Panc1 (cell line): Measurements from ENCODE around the gene CNBD2. TPM values are rescaled to one million over a fixed set of nuclear protein-coding genes. Genes with fewer than 3 reads are reported as not detected.

Experiments used
- ATAC-seq: fragments of 200-7000 bp; cut with Tn5 transposase; 2 replicates; pipeline ENCODE4 v1.9.1; 2020; ENCODE audit warnings: mild to moderate bottlenecking, moderate library complexity
- BruUV-seq: library from RNA; stranded (reverse); fragments of 400-500 nt; replicated peaks from 2 replicates; lab custom pipeline; 2021; lab: Mats Ljungman, UMichigan
- CTCF ChIA-PET: fragments of 300-600 bp; sonication (Branson Sonifier 250); formaldehyde crosslinking; loops from one replicate; lab custom pipeline; 2022; ENCODE audit warnings: antibody characterized with exemption; lab: Charles Lee
- POLR2A ChIA-PET: fragments of 300-600 bp; sonication (Branson Sonifier 250); formaldehyde crosslinking; loops from one replicate; lab custom pipeline; 2022; ENCODE audit warnings: antibody characterized with exemption; lab: Charles Lee
- DNase-seq: peaks from one replicate; pipeline ENCODE4 v3.0.0-alpha.2; 2010; ENCODE audit warnings: low read depth, low spot score
- H3K27ac ChIP-seq: 2 replicates; pipeline ENCODE4 v1.5.1; 2011; ENCODE audit warnings: mild to moderate bottlenecking, low read length, inconsistent platforms
- H3K27me3 ChIP-seq: fragments of 200-500 bp; sonication (Bioruptor generic); 2 replicates; pipeline ENCODE4 v1.6.0; 2014; ENCODE audit warnings: low read length, inconsistent platforms; ENCODE audit not compliant: control insufficient read depth, insufficient read depth
- H3K36me3 ChIP-seq: fragments of 200-500 bp; sonication (Bioruptor generic); 2 replicates; pipeline ENCODE4 v1.5.1; 2014; ENCODE audit warnings: inconsistent platforms, mild to moderate bottlenecking, low read length, moderate library complexity; ENCODE audit not compliant: control insufficient read depth, insufficient read depth
- H3K4me1 ChIP-seq: 2 replicates; pipeline ENCODE4 v1.5.1; 2011; ENCODE audit warnings: inconsistent platforms, mild to moderate bottlenecking, low read length, moderate library complexity; ENCODE audit not compliant: control insufficient read depth, insufficient read depth
- H3K4me3 ChIP-seq, 2 experiments: 2 replicates each; pipeline ENCODE4 v1.5.1; 2011 to 2012; ENCODE audit warnings: low read depth in 2 of 2, low read length in 2 of 2, mild to moderate bottlenecking in 2 of 2, inconsistent platforms in 1 of 2, moderate library complexity in 1 of 2
- H3K9me3 ChIP-seq: fragments of 200-500 bp; sonication (Bioruptor generic); 2 replicates; pipeline ENCODE4 v1.5.1; 2014; ENCODE audit warnings: low read depth, mild to moderate bottlenecking, inconsistent platforms, low read length, moderate library complexity; ENCODE audit not compliant: control insufficient read depth, insufficient read depth
- POLR2AphosphoS5 ChIP-seq: IDR thresholded peaks from 2 replicates; pipeline ENCODE4 v1.6.1; 2012; ENCODE audit warnings: mild to moderate bottlenecking, low read depth, low read length, moderate library complexity
- SIN3A ChIP-seq: IDR thresholded peaks from 2 replicates; pipeline ENCODE4 v1.6.1; 2012; ENCODE audit warnings: low read depth, mild to moderate bottlenecking, low read length, moderate library complexity, borderline replicate concordance; ENCODE audit not compliant: insufficient read depth
- TCF7L2 ChIP-seq: IDR thresholded peaks from 2 replicates; pipeline ENCODE4 v1.6.1; 2011; ENCODE audit warnings: mild to moderate bottlenecking, low read depth, low read length, inconsistent platforms
- in situ Hi-C: cut with HindIII; loops from 2 replicates; pipeline ENCODE4 v1.10.0; 2016; ENCODE audit warnings: low sequenced_read_pairs, low pct_unique_long_range_greater_than_20kb
- intact Hi-C: fragments of 100-400 bp; cut with micrococcal nuclease; formaldehyde crosslinking; loops from one replicate; pipeline ENCODE4 v1.10.0; 2022; ENCODE audit not compliant: unreplicated experiment
- total RNA-seq: library from RNA; stranded (reverse); gene quantifications from one replicate; pipeline ENCODE4 v1.2.1, GENCODE V29; 2021; ENCODE audit not compliant: unreplicated experiment
- TF ChIP-seq, protein P1 (sequence below): fragments of 450-650 bp; IDR thresholded peaks from 2 replicates; pipeline ENCODE4 v1.5.1; 2017; ENCODE audit warnings: mild to moderate bottlenecking
- TF ChIP-seq, protein P2 (sequence below), 2 experiments: IDR thresholded peaks; 2 replicates each; pipeline ENCODE4 v1.6.1; 2011 to 2012; ENCODE audit warnings: low read depth in 2 of 2, control low read depth in 1 of 2, low read length in 1 of 2, mild to moderate bottlenecking in 1 of 2, moderate library complexity in 1 of 2; ENCODE audit not compliant: insufficient read depth in 1 of 2

Gene CNBD2
- total RNA-seq, 1 experiment from 2014 or later = 3.7 TPM

DNA sequence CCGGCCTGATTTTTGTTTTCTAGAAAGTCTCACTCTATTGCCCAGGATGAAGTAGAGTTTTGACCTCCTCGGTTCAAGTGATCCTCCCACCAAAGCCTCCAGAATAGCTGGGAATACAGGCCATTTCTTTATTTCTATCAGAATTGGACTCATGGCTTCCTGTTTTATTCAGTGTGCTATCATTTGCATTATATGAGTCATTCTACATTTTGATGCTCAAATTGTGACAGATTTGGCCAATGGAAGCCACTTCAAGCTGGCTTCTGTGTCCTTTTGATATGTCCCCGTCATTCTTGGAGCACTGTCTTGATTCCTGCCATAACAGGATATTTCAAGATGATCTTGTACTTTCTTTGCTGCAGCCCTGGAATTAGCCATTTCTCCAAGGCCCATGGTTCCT is 75.1 kb downstream of the CNBD2 start:
- TF ChIP-seq, protein P1, sequence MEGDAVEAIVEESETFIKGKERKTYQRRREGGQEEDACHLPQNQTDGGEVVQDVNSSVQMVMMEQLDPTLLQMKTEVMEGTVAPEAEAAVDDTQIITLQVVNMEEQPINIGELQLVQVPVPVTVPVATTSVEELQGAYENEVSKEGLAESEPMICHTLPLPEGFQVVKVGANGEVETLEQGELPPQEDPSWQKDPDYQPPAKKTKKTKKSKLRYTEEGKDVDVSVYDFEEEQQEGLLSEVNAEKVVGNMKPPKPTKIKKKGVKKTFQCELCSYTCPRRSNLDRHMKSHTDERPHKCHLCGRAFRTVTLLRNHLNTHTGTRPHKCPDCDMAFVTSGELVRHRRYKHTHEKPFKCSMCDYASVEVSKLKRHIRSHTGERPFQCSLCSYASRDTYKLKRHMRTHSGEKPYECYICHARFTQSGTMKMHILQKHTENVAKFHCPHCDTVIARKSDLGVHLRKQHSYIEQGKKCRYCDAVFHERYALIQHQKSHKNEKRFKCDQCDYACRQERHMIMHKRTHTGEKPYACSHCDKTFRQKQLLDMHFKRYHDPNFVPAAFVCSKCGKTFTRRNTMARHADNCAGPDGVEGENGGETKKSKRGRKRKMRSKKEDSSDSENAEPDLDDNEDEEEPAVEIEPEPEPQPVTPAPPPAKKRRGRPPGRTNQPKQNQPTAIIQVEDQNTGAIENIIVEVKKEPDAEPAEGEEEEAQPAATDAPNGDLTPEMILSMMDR = no peak
- TF ChIP-seq, protein P2, sequence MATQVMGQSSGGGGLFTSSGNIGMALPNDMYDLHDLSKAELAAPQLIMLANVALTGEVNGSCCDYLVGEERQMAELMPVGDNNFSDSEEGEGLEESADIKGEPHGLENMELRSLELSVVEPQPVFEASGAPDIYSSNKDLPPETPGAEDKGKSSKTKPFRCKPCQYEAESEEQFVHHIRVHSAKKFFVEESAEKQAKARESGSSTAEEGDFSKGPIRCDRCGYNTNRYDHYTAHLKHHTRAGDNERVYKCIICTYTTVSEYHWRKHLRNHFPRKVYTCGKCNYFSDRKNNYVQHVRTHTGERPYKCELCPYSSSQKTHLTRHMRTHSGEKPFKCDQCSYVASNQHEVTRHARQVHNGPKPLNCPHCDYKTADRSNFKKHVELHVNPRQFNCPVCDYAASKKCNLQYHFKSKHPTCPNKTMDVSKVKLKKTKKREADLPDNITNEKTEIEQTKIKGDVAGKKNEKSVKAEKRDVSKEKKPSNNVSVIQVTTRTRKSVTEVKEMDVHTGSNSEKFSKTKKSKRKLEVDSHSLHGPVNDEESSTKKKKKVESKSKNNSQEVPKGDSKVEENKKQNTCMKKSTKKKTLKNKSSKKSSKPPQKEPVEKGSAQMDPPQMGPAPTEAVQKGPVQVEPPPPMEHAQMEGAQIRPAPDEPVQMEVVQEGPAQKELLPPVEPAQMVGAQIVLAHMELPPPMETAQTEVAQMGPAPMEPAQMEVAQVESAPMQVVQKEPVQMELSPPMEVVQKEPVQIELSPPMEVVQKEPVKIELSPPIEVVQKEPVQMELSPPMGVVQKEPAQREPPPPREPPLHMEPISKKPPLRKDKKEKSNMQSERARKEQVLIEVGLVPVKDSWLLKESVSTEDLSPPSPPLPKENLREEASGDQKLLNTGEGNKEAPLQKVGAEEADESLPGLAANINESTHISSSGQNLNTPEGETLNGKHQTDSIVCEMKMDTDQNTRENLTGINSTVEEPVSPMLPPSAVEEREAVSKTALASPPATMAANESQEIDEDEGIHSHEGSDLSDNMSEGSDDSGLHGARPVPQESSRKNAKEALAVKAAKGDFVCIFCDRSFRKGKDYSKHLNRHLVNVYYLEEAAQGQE (IDR thresholded peaks at IDR 0.05; ENCODE audit: insufficient read depth in 1 of 2, low read depth in 2 of 2, low read length in 1 of 2) = no peak
- no peak for TF ChIP-seq SIN3A
- TF ChIP-seq TCF7L2 = no peak
- no peaks in the 10 kb centered on the region for H3K27me3 ChIP-seq
- H3K4me1 ChIP-seq = no peaks in the 10 kb centered on the region; the same call in 1 of the 2 replicates
- H3K27ac ChIP-seq = no peak overlapping the region
- intact Hi-C loops (no loop called here), in situ Hi-C loops (no loop called here)
- no peak overlapping the region for H3K4me3 ChIP-seq
- ATAC-seq (no peak), DNase-seq (no peak)
- BruUV-seq = no TSS peak
- no peaks in the 10 kb centered on the region for H3K9me3 ChIP-seq
- no peaks in the 10 kb centered on the region; the same call in 1 of the 2 replicates for H3K36me3 ChIP-seq
- ChIA-PET CTCF (no interaction called here), POLR2A (no interaction called here)

DNA sequence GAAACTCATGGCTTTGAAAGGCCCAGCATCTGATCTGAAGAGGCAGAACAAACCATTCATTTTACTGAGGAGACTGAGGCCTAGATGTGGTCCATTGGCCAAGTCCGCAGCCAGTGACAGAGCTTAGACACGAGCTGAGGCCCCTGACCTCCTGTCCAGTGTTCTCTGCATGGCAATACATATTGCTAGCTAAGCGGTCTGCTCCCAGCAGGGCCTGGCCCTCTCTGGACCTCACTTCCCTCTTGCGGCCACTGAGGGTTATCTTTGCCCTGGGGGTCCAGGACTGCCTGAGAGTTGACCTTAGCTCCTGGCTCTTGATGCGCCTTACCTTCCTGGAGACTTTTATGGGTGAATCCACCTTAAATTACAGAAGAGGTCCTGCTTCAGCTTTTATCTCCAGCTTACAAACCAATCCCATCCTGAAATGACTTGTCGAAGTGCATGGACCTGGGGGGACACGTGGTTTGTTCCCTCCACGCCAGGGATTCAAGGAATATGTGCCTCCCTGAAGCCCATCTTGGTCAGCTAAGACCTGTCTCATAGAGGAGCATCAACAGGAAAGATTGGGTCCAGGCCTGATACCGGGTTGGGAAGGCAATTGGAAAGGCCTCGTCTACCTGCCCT is 75.6 kb downstream of the CNBD2 start:
- CTCF ChIA-PET = no interaction called here
- ATAC-seq = no peak; the same call in 1 of the 2 replicates
- intact Hi-C loops = no loop called here

More for the DNA sequence above, 75.6 kb downstream of the CNBD2 start:
- no peak overlapping the region for H3K27ac ChIP-seq
- no peak overlapping the region for H3K4me3 ChIP-seq
- BruUV-seq = no TSS peak
- H3K27me3 ChIP-seq = no peaks in the 10 kb centered on the region
- TF ChIP-seq, protein P1 = no peak
- TF ChIP-seq TCF7L2 = no peak
- TF ChIP-seq POLR2AphosphoS5 = no peak
- TF ChIP-seq, protein P2 (IDR thresholded peaks at IDR 0.05; ENCODE audit: insufficient read depth in 1 of 2, low read depth in 2 of 2, low read length in 1 of 2) = no peak
- no peak for TF ChIP-seq SIN3A
- no peaks in the 10 kb centered on the region; the same call in 1 of the 2 replicates for H3K4me1 ChIP-seq
- no peaks in the 10 kb centered on the region for H3K9me3 ChIP-seq
- in situ Hi-C loops = no loop called here
- no peaks in the 10 kb centered on the region; the same call in 1 of the 2 replicates for H3K36me3 ChIP-seq
- no peak for DNase-seq
- POLR2A ChIA-PET = no interaction called here
